GM10248 (cell line): Measurements from ENCODE around the gene HDAC4.

Experiments
- CTCF ChIA-PET: fragments of 300-600 bp; sonication (Branson Sonifier 250); formaldehyde crosslinking; extraction: SDS; loops from one replicate; lab custom pipeline; 2021; ENCODE audit warnings: antibody characterized with exemption; lab: Yijun Ruan, JAX
- POLR2A ChIA-PET: fragments of 350-650 bp; sonication (Branson Sonifier 250); formaldehyde crosslinking; extraction: SDS; loops from one replicate; lab custom pipeline; 2020; ENCODE audit warnings: antibody characterized with exemption; lab: Yijun Ruan, JAX
- DNase-seq: peaks from one replicate; pipeline ENCODE4 v3.0.0; 2012; ENCODE audit errors: extremely low spot score
- TF ChIP-seq, protein P1 (sequence below): IDR thresholded peaks from 2 replicates; pipeline ENCODE4 v1.5.1; 2012; ENCODE audit warnings: mild to moderate bottlenecking, low read depth; ENCODE audit errors: extremely low read depth, missing control alignments, control extremely low read depth

Gene HDAC4

DNA sequence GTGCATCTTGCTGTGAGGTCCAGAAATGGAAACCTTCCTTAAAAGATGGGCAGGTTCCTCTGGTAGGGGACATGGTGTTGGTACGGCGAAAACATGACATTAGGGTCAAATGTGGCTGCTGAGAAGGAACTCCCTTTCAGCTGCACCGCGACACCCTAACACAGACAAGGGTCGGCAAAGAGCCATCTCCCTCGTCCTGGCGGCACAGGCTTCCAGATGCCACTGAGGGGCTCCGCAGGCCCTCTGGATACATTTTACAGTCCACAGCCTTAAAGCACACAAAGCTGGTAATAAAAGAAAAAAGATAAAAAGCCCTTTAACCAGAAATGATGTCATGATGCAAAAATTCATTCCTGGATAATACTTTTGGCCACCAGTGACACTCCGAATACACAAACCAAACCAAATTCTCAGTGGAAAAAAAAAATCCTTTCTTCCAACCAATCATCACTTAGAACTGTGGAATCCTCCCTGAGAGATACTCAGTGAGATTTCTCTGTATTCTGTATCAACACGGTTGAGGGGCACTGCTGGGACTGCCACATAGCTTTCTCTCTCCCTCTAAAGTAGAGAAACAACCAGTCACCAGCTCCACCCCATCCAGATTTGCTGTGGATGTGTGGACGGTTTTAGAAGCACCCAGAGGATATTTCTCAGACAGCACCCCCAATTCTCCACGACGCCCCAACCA lies 174.8 kb downstream of the HDAC4 start:
- DNase-seq, result no peak
- ChIA-PET POLR2A (no interaction called here), CTCF (interaction anchor here (1.5 kb wide), 1 partner anchor 10 kb away, joined by 4 read pairs; no protein-coding TSS in a partner anchor)
- TF ChIP-seq, protein P1, sequence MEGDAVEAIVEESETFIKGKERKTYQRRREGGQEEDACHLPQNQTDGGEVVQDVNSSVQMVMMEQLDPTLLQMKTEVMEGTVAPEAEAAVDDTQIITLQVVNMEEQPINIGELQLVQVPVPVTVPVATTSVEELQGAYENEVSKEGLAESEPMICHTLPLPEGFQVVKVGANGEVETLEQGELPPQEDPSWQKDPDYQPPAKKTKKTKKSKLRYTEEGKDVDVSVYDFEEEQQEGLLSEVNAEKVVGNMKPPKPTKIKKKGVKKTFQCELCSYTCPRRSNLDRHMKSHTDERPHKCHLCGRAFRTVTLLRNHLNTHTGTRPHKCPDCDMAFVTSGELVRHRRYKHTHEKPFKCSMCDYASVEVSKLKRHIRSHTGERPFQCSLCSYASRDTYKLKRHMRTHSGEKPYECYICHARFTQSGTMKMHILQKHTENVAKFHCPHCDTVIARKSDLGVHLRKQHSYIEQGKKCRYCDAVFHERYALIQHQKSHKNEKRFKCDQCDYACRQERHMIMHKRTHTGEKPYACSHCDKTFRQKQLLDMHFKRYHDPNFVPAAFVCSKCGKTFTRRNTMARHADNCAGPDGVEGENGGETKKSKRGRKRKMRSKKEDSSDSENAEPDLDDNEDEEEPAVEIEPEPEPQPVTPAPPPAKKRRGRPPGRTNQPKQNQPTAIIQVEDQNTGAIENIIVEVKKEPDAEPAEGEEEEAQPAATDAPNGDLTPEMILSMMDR, result no peak

DNA sequence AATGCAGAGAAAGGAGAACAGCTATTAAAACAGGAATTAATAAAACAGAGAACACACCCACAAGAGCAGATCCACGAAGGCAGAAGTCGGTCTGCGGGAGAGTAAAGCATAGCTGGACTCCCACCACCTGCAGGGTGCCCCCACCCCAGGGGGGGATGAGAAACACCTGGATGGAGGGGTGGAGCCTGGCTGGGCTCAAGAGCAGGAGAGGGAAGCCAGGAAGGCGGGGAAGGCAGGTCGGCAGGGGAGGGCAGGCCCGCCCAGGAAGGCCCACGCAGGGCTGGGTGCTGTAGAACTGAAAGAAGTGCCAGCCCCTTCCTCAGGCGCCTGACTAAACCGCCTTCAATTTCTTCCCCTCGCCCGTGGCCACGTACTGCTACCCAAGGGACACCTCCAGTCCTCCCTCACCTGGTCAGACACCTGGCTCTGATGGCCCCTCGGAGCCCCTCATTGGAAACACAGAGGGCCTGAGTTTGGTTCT lies 175.4 kb downstream of the HDAC4 start:
- TF ChIP-seq, protein P1, result no peak
- no peak for DNase-seq
- ChIA-PET CTCF (interaction anchor here (1.5 kb wide), 1 partner anchor 10 kb away, joined by 4 read pairs; no protein-coding TSS in a partner anchor), POLR2A (no interaction called here)

DNA sequence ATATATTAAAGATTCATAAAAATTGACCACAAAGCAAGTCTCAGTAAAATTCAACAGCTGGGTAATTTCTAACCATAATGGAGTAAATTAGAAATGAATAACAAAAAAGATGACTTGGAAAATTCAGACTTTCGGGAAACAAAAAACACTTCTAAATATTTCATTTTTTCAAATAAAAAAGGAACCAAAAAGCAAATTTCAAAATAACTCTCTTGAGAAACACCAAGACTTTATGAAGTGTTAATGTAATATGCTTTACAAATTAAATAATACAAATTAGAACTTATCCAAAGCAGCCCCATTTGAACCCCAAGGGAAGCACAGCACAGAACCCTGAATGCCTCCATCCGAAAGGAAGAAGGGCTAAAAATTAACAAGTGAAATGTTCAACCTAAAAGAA lies 175.9 kb downstream of the HDAC4 start:
- ChIA-PET CTCF (interaction anchor here (1.5 kb wide), 1 partner anchor 11 kb away, joined by 4 read pairs; no protein-coding TSS in a partner anchor), POLR2A (no interaction called here)
- TF ChIP-seq, protein P1, result no peak
- DNase-seq, result no peak

DNA sequence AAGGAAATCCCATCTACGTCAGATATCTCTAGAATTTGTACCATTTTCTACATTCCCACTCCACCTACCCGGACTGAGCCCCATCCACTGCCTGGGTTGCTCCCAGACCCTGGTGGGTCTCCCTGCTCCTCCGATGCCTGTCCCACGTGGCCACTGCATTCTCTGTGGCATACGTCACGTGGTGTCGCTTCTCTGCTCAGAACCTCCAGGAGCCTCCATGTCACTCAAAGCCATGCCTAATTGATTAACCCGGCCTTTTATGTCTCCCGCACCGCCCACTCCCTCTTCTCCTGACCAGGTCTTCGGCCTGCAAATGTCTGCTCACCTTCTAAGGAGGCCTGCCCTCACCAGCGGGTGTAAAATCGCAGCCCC lies 176.6 kb downstream of the HDAC4 start:
- TF ChIP-seq, protein P1, result no peak
- CTCF ChIA-PET, result no interaction called here
- no peak for DNase-seq
- POLR2A ChIA-PET, result no interaction called here

DNA sequence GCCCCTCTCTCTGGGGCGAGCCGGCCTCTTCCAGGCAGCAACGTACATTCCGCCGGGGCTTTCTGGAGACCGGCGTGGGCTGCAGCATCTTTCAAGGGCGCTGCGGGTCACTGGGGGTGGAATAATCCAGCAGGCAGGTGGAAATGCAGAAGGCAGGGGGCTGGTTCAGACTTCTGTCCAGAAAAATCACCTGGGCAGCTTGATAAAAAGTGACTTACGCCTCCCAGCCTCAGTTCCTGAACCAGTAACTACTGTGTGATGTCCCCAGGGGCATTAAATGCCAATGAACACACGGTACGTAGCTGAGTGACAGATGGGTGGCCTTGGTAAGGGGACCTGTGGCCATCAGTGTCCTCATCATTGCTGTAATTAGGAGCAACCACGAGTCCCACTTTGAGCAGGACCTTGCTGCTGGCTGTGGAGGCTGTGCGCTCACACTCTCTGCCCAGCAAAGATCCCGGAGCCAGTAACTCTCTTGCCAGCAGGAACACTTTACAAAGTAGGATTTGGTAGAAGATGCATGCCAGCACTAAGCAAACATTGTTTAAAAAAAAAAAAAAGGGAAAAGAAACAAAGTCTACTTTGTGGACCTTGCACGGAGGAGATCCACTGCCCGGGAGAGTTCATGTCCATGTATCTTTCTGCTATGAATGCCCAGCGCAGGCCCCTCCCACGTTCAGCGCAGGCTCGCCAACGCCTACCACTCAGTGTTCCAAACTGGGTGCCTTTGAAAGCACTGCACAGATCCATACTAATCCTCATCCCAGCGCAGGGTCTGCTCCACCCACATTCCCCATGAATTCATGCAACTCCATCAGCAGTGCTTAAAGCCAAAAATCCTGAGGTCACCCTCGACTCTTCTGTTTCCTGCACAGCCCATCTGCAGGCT lies 177.3 kb downstream of the HDAC4 start:
- no peak for DNase-seq
- ChIA-PET POLR2A (no interaction called here), CTCF (no interaction called here)
- TF ChIP-seq, protein P1, result no peak

DNA sequence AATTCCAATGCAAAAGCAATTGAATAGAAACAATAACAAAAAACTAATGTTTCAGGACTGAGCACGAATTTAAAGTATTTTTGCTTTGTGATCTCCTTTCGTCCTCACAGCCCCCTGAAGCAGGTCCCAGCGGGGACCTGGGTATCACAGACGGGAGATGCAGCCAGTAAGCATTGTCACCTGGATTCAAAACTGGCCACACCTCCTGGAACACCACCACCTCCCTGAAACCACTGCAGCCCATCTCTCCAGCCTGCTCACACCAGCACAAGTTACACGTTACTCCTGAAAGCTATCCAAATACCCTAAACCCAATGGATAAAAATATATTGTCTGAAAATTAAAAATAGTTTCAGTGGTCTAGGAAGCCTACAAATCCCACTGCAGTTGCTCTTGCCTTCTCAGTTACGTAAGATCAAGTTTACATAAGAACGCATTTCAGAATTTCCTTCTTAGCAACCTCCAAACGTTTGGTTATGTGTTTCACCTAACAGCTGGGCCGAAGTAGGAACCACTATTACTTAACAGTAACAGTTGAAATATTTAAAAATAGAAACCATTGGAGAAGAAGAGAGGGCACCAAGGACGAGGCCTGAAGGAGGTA lies 178.0 kb downstream of the HDAC4 start:
- ChIA-PET POLR2A (no interaction called here), CTCF (interaction anchor here (1.2 kb wide), 1 partner anchor 46 kb away, joined by 3 read pairs; no protein-coding TSS in a partner anchor)
- TF ChIP-seq, protein P1, result no peak
- DNase-seq, result no peak
